ENCODE measurements around the gene SIGLEC5. TPM values are rescaled to one million over a fixed set of nuclear protein-coding genes. Genes with fewer than 3 reads are reported as not detected.

The SIGLEC5 gene
- total and polyA plus RNA-seq, 2 of the 4 experiments (the other 2 are of a cell fraction), result not detected

GRCh38 chr19:51653162-51653561 lies 23.0 kb upstream of the SIGLEC5 start:
- H3K27ac ChIP-seq (ENCODE audit: insufficient read depth, low read length), result no peak overlapping the region
- DNase-seq, result no peak
- H2BK15ac ChIP-seq (ENCODE audit: low read depth, low read length), result no peak overlapping the region
- H2AK5ac ChIP-seq (ENCODE audit: low read depth, low read length), result no peak overlapping the region
- TF ChIP-seq RCOR1 (IDR thresholded peaks at IDR 0.05; ENCODE audit: insufficient replicate concordance, low read length) (no peak), NFE2L2 (IDR thresholded peaks at IDR 0.05; ENCODE audit: low read depth, low read length) (no peak), CHD1 (IDR thresholded peaks at IDR 0.05; ENCODE audit: low read depth, low read length) (no peak), RAD21 (IDR thresholded peaks at IDR 0.05; ENCODE audit: low read length) (no peak), MXI1 (IDR thresholded peaks at IDR 0.05; ENCODE audit: borderline replicate concordance, low read depth, low read length) (no peak), BHLHE40 (IDR thresholded peaks at IDR 0.05; ENCODE audit: low read depth, low read length) (no peak), MAZ (IDR thresholded peaks at IDR 0.05; ENCODE audit: borderline replicate concordance, low read depth, low read length) (no peak), POLR2A (IDR thresholded peaks at IDR 0.05; ENCODE audit: low read depth, low read length) (no peak), RFX5 (IDR thresholded peaks at IDR 0.05; ENCODE audit: low read depth, low read length) (no peak), SMC3 (IDR thresholded peaks at IDR 0.05; ENCODE audit: low read depth, low read length) (no peak), FOS (IDR thresholded peaks at IDR 0.05; ENCODE audit: low read depth, low read length) (no peak), CEBPB (IDR thresholded peaks at IDR 0.05; ENCODE audit: low read depth, low read length) (no peak), MAFK (IDR thresholded peaks at IDR 0.05; ENCODE audit: low read depth, low read length) (no peak)
- TF ChIP-seq, protein P1, sequence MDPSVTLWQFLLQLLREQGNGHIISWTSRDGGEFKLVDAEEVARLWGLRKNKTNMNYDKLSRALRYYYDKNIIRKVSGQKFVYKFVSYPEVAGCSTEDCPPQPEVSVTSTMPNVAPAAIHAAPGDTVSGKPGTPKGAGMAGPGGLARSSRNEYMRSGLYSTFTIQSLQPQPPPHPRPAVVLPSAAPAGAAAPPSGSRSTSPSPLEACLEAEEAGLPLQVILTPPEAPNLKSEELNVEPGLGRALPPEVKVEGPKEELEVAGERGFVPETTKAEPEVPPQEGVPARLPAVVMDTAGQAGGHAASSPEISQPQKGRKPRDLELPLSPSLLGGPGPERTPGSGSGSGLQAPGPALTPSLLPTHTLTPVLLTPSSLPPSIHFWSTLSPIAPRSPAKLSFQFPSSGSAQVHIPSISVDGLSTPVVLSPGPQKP (IDR thresholded peaks at IDR 0.05; ENCODE audit: borderline replicate concordance, low read depth, low read length), result no peak
- TF ChIP-seq, protein P2, sequence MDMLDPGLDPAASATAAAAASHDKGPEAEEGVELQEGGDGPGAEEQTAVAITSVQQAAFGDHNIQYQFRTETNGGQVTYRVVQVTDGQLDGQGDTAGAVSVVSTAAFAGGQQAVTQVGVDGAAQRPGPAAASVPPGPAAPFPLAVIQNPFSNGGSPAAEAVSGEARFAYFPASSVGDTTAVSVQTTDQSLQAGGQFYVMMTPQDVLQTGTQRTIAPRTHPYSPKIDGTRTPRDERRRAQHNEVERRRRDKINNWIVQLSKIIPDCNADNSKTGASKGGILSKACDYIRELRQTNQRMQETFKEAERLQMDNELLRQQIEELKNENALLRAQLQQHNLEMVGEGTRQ (IDR thresholded peaks at IDR 0.05; ENCODE audit: low read depth, low read length), result no peak
- TF ChIP-seq, protein P3, sequence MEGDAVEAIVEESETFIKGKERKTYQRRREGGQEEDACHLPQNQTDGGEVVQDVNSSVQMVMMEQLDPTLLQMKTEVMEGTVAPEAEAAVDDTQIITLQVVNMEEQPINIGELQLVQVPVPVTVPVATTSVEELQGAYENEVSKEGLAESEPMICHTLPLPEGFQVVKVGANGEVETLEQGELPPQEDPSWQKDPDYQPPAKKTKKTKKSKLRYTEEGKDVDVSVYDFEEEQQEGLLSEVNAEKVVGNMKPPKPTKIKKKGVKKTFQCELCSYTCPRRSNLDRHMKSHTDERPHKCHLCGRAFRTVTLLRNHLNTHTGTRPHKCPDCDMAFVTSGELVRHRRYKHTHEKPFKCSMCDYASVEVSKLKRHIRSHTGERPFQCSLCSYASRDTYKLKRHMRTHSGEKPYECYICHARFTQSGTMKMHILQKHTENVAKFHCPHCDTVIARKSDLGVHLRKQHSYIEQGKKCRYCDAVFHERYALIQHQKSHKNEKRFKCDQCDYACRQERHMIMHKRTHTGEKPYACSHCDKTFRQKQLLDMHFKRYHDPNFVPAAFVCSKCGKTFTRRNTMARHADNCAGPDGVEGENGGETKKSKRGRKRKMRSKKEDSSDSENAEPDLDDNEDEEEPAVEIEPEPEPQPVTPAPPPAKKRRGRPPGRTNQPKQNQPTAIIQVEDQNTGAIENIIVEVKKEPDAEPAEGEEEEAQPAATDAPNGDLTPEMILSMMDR (conservative IDR thresholded peaks at IDR 0.05; ENCODE audit: low read depth, low read length), result no peak
- dilution Hi-C loops (cut with HindIII; ENCODE audit: low sequenced_read_pairs, unreplicated experiment), result no loop called here
- no peaks in the 10 kb centered on the region for H3K9me1 ChIP-seq (ENCODE audit: insufficient read depth, low read length)
- in situ Hi-C loops (cut with MboI; ENCODE audit: low sequenced_read_pairs), result no loop called here
- no peaks in the 10 kb centered on the region for H3K9me3 ChIP-seq (ENCODE audit: control insufficient read depth, insufficient read depth, low read length)
- no peak overlapping the region for H2AK9ac ChIP-seq (replicated peaks; ENCODE audit: low read depth, low read length, poor library complexity)
- H3K4me2 ChIP-seq (ENCODE audit: low read depth, low read length), result no peak overlapping the region
- BruUV-seq (replicated peaks), result no TSS peak
- no peaks in the 10 kb centered on the region for H3K27me3 ChIP-seq (ENCODE audit: control insufficient read depth, insufficient read depth, low read length)
- WGBS, 2 experiments (ENCODE audit: extremely low coverage in 2 of 2, insufficient read length in 1 of 2), result no CpG with 5 or more reads among the region's 2 CpGs
- H2AFZ ChIP-seq (replicated peaks; ENCODE audit: low read length, poor library complexity), result no peak overlapping the region
- no peak overlapping the region for H3K4me3 ChIP-seq (ENCODE audit: insufficient read depth, low read depth, low read length)
- no peak overlapping the region for H3K14ac ChIP-seq (replicated peaks; ENCODE audit: low read depth, low read length)
- H3K23ac ChIP-seq (ENCODE audit: low read depth, low read length), result no peak overlapping the region
- H3K4ac ChIP-seq (ENCODE audit: low read depth, low read length), result no peak overlapping the region
- intact Hi-C loops (cut with micrococcal nuclease), result no loop called here
- H3K79me1 ChIP-seq (ENCODE audit: low read depth in 1 of 2, low read length in 2 of 2), result no peaks in the 10 kb centered on the region
- no peak overlapping the region for H4K5ac ChIP-seq (ENCODE audit: low read depth, low read length)
- H3K9ac ChIP-seq (ENCODE audit: low read depth, low read length), result no peak overlapping the region
- no peak overlapping the region for H3K18ac ChIP-seq (ENCODE audit: low read depth, low read length)
- H4K91ac ChIP-seq (ENCODE audit: insufficient read depth, low read depth, low read length), result no peak overlapping the region
- no peak overlapping the region for H4K8ac ChIP-seq (ENCODE audit: low read depth in 2 of 2, low read length in 2 of 2)
- ChIA-PET POLR2A (ENCODE audit: unreplicated experiment) (no interaction called here), CTCF (no interaction called here)
- H3K36me3 ChIP-seq (ENCODE audit: control insufficient read depth, insufficient read depth, low read length), result no peaks in the 10 kb centered on the region
- no peak overlapping the region for H3K56ac ChIP-seq (ENCODE audit: extremely low read depth, insufficient read depth, low read length)
- H4K20me1 ChIP-seq (ENCODE audit: insufficient read depth, low read length), result no peaks in the 10 kb centered on the region
- no peak overlapping the region for H2BK120ac ChIP-seq (ENCODE audit: low read depth, low read length)
- no peak overlapping the region for H2BK20ac ChIP-seq (ENCODE audit: low read depth, low read length)
- no peak overlapping the region for H2BK5ac ChIP-seq (ENCODE audit: low read depth, low read length, poor library complexity, severe bottlenecking)
- ATAC-seq (ENCODE audit: low read depth), result no peak
- H3K4me1 ChIP-seq (ENCODE audit: control insufficient read depth, insufficient read depth, low read length), result no peaks in the 10 kb centered on the region
